ENCODE measurements around the gene NPAS4. TPM values are rescaled to one million over a fixed set of nuclear protein-coding genes. Genes with fewer than 3 reads are reported as not detected.
A peak's percentile ranks its signal among the peaks of the same experiment; 100 is the strongest.

The NPAS4 gene
- total and polyA plus RNA-seq, 2 of the 13 experiments (the other 11 are each of a cell fraction or from before 2014, with no cell fraction given): not detected

- TF ChIP-seq HMGXB4 (CRISPR knock-in tag; IDR thresholded peaks at IDR 0.05; ENCODE audit: borderline replicate concordance in 1 of 2, low read depth in 1 of 2): 0 out of 4 replicates have a peak, but pooled peaks of 1 of the 2 experiments have one; percentile 43
- TF ChIP-seq MTERF4 (CRISPR knock-in tag; IDR thresholded peaks at IDR 0.05): 0 out of 2 replicates have a peak, but pooled peaks have one; percentile 47
- TF ChIP-seq SMC3 (IDR thresholded peaks at IDR 0.05; ENCODE audit: low read length): peak; percentile 13; the same call in 1 of the 2 replicates
- 0 out of 2 replicates have a peak, but pooled peaks have one; percentile 13 for TF ChIP-seq FOXA3 (CRISPR knock-in tag; IDR thresholded peaks at IDR 0.05)
These were observed 32.0 kb upstream of the NPAS4 start (continued) for GRCh38 chr11:66388780-66389386.

GRCh38 chr11:66391322-66391721, 29.5 kb upstream of the NPAS4 start:
- Histone ChIP-seq H3K27ac (ENCODE audit: extremely low read length, insufficient read depth, low read length) (no peak overlapping the region), H3K4me3 (replicated peaks in 1 of 3; ENCODE audit: insufficient read depth in 1 of 3, low read depth in 2 of 3, low read length in 3 of 3) (no peak overlapping the region), H4K20me1 (ENCODE audit: insufficient read depth, low read length) (no peaks in the 10 kb centered on the region), H3K36me3 (replicated peaks in 1 of 2; ENCODE audit: control insufficient read depth in 1 of 2, insufficient read depth in 2 of 2, low read length in 2 of 2) (no peaks in the 10 kb centered on the region), H3K79me2 (ENCODE audit: insufficient read depth, low read length) (no peaks in the 10 kb centered on the region), H3K9ac (ENCODE audit: insufficient read depth, low read depth, low read length) (no peak overlapping the region), H3K9me3 (ENCODE audit: low read length) (no peaks in the 10 kb centered on the region), H2AFZ (ENCODE audit: low read length) (no peak overlapping the region), H3K4me2 (ENCODE audit: low read depth, low read length) (no peak overlapping the region), H3K4me1 (ENCODE audit: insufficient read depth, low read length) (peaks cover 9% of the 10 kb centered on the region; the same call in 1 of the 2 replicates), H3K27me3 (ENCODE audit: control insufficient read depth in 1 of 2, insufficient read depth in 2 of 2, low read length in 2 of 2) (peaks cover 0 to 20% of the 10 kb centered on the region in 2 experiments; a peak in 1 of 5 replicates)
- in situ Hi-C loops (cut with HindIII; ENCODE audit: extremely low pct_ligation_motif_present, low pct_unique_long_range_greater_than_20kb): no loop called here
- DNase-seq (ENCODE audit: low spot score) (no peak), ATAC-seq (no peak), FAIRE-seq (no peak)
- ChIA-PET CTCF (ENCODE audit: low intra/inter-chr PET ratio, low total read pairs) (no interaction called here), POLR2A (no interaction called here)
- intact Hi-C loops (cut with micrococcal nuclease; ENCODE audit: unreplicated experiment): no loop called here
- 35% methylated on average over 6 of the region's 6 CpGs for WGBS (ENCODE audit: low lambda C conversion rate)
- no TSS peak for BruUV-seq (replicated peaks)
- TF ChIP-seq DZIP1 (CRISPR knock-in tag; IDR thresholded peaks at IDR 0.05) (no peak), ERF (CRISPR knock-in tag; IDR thresholded peaks at IDR 0.05) (no peak), ZNF367 (CRISPR knock-in tag; IDR thresholded peaks at IDR 0.05; ENCODE audit: borderline replicate concordance) (no peak), JUNB (CRISPR knock-in tag; IDR thresholded peaks at IDR 0.05; ENCODE audit: borderline replicate concordance) (no peak), ZNF12 (CRISPR knock-in tag; IDR thresholded peaks at IDR 0.05) (no peak), ZBTB46 (CRISPR knock-in tag; IDR thresholded peaks at IDR 0.05; ENCODE audit: borderline replicate concordance) (no peak), ZC3H4 (CRISPR knock-in tag; IDR thresholded peaks at IDR 0.05; ENCODE audit: borderline replicate concordance) (no peak)

Measured in HepG2 (cell line).